OCI-M2 (cell line): ENCODE measurements around the gene XYLT1.
"Not testable (repeated sequence)": the region's sequence is repeated elsewhere in the genome, so short reads cannot be mapped to it uniquely, and the experiment has no call there.

Source experiments
- DNase-seq: peaks from one replicate; lab custom pipeline; 2025; ENCODE audit not compliant: unreplicated experiment; lab: John Stamatoyannopoulos, UW

Gene XYLT1

GRCh38 chr16:17340804-17341203, 130.0 kb downstream of the XYLT1 start:
- no peak for DNase-seq

- DNase-seq = no peak
Measured at GRCh38 chr16:17339764-17340541, 130.8 kb downstream of the XYLT1 start.

- DNase-seq = no peak
Measured at GRCh38 chr16:17338244-17338643, 132.5 kb downstream of the XYLT1 start.

- no peak for DNase-seq
Measured at GRCh38 chr16:17336530-17336900, 134.2 kb downstream of the XYLT1 start.

- no peak for DNase-seq
Measured at GRCh38 chr16:17335826-17336529, 134.8 kb downstream of the XYLT1 start.

- not testable (repeated sequence) for DNase-seq
Measured at GRCh38 chr16:17335406-17335805, 135.4 kb downstream of the XYLT1 start.

GRCh38 chr16:17334096-17334495, 136.7 kb downstream of the XYLT1 start:
- DNase-seq = no peak

GRCh38 chr16:17333229-17333628, 137.5 kb downstream of the XYLT1 start:
- no peak for DNase-seq

GRCh38 chr16:17331991-17332390, 138.8 kb downstream of the XYLT1 start:
- no peak for DNase-seq

GRCh38 chr16:17331071-17331607, 139.6 kb downstream of the XYLT1 start:
- no peak for DNase-seq

GRCh38 chr16:17330044-17330443, 140.7 kb downstream of the XYLT1 start:
- DNase-seq = no peak

GRCh38 chr16:17329391-17329790, 141.4 kb downstream of the XYLT1 start:
- no peak for DNase-seq

- DNase-seq = no peak
Measured at GRCh38 chr16:17328932-17329331, 141.8 kb downstream of the XYLT1 start.

- DNase-seq = no peak
Measured at GRCh38 chr16:17327664-17328335, 143.0 kb downstream of the XYLT1 start.

- DNase-seq = no peak
Measured at GRCh38 chr16:17325476-17326143, 145.2 kb downstream of the XYLT1 start.

GRCh38 chr16:17324451-17324850, 146.3 kb downstream of the XYLT1 start:
- DNase-seq = no peak

GRCh38 chr16:17323171-17323570, 147.6 kb downstream of the XYLT1 start:
- DNase-seq = no peak

GRCh38 chr16:17321824-17322223, 148.9 kb downstream of the XYLT1 start:
- no peak for DNase-seq

GRCh38 chr16:17320009-17320408, 150.8 kb downstream of the XYLT1 start:
- DNase-seq = no peak

GRCh38 chr16:17318238-17318637, 152.5 kb downstream of the XYLT1 start:
- no peak for DNase-seq

GRCh38 chr16:17316005-17316404, 154.8 kb downstream of the XYLT1 start:
- DNase-seq = no peak
